Retina (tissue), 1 donor: ENCODE measurements around the gene CD72.
"Not testable (repeated sequence)": the region's sequence is repeated elsewhere in the genome, so short reads cannot be mapped to it uniquely, and the experiment has no call there.

ENCODE experiments used
- DNase-seq: peaks from one replicate; pipeline ENCODE4 v3.0.0-alpha.2; 2016

The CD72 gene

DNA sequence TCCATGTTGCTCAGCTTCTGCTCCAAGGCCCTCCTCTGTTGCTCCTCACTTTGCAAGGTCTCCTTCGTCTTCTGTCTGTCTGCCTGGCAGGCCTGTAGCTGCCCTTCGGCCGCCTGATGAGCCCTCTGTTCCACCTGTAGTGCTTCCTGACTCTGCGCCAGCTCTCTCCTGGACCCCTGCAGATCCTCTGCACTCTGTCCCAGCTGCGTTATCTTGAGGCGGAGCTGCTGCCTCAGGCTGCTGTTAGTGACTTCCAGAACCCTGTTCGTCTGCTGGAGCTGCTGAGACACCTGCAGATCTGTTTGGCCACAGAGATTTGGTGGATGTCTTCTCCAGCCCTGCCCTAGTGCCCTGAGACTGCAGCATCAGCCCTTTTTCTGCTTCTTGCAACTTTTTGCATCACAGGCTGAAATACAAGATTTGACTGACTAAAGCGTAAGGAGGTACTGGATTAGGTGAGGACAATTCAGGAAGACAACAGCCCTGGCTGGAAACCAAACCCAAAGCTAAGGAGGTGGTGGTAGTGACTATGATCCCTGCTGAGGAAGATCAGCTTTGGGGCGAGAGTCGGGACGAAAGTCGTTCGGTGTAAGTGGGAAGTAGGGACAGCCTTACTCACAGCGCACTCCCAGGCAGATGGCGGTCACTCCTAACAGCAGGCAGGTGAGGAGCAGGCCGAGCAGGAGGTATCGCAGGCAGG, 2.1 kb downstream of the CD72 start:
- peak; percentile 11 for DNase-seq

DNA sequence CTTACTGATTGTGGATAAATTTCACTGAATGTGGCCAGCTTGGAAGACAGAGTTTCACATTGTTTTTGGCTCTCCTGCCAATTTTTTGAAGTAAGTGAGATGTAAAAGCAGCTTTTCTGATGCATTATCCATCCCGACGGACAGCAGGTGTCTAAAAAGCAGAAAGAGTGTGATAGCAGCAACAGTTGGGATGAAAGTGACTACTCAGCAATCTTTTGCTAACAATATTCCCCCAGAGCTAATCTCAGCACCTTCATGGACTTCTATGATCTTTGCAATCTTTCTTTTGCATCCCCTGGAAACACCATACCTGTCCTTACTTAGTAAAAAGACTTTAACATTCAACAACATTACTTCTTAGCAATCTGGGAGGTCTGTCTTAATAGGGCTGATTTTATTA, 5.4 kb downstream of the CD72 start:
- no peak for DNase-seq

GRCh38 chr9:35612066-35612465, 6.1 kb downstream of the CD72 start:
- DNase-seq, result not testable (repeated sequence)

GRCh38 chr9:35611230-35611797, 6.9 kb downstream of the CD72 start:
- DNase-seq, result peak; percentile 30

DNA sequence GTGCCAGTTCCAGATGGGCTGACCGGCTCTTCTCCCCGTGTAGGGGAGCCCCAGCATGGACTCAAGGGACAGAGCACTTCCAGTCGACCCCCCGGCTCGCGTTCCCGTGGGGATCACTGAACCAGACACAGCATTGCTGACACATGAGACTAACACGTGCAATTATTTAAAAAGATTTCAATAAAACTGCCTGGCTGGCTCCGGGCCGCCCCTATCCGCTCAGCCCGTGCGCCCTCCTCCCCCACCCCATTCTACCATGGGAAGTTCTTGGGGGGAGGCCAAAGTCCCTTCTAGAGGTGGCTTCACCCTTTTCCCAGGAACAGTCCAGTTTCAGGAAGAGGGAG, 8.4 kb downstream of the CD72 start:
- DNase-seq, result no peak

- no peak for DNase-seq
Measured at GRCh38 chr9:35609001-35609819, 9.0 kb downstream of the CD72 start.

DNA sequence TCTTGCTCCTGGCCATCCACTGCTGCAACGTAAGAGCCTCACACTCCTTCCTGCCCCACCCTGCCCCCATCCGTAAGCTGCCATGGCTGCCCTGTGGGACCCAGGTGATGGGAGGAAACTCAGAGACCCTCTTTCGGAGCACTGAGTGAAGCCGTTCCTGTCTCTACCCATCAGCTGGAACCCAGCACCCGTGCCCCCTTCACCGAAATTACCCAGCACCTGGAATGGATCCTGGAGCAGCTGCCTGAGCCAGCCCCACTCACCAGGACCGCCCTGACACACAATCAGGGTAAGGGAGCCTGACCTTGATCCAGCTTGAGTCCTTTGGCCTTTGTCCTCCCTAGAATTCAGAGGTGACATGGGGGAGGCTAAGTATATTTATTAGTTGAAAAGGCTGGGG, 10.0 kb downstream of the CD72 start:
- no peak for DNase-seq

GRCh38 chr9:35606726-35607125, 11.5 kb downstream of the CD72 start:
- DNase-seq, result no peak

DNA sequence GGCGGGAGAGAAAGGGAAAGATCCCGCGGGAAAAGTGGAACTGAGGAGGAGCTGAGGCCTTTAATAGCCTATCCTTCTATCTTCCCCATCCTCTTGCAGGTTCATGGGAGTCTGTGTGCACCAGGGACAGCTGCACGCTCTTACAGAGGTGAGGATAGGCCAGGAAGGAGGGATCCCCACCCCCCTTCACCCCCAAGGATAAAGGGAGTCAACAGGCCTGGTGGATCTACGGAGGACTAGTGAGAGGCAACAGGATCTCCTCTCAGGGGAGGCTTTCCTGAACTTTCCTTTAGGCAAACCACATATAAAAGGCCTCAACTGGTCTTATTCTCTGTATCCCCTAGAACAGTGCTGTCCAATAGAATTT, 12.1 kb downstream of the CD72 start:
- DNase-seq, result no peak

DNA sequence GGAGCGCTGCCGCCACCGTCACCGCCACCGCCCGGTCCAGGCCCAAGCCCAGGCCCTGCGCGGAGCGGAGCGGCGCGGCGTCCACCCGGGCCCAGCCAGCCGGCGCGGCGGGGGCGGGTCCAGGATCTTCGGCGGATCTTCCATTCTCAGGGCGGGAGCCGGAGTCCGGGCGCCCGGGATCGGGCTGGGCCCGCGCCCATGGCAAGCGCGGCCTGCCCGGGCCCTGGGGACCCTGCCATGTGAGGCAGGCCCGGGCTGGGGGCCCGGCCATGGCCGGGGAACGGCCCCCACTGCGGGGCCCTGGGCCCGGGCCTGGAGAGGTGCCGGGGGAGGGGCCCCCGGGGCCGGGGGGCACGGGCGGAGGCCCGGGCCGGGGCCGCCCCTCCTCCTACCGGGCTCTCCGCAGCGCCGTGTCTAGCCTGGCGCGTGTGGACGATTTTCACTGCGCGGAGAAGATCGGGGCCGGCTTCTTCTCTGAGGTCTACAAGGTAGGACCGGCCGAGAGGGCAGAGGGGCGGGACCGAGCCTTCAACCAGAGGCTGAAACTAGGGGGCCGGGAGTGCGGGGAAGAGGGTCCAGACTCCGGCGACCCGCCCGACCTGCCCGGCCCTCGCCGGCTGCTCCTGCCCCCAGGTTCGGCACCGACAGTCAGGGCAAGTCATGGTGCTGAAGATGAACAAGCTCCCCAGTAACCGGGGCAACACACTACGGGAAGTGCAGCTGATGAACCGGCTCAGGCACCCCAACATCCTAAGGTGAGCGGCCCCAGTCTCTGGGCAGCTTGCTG, 12.7 kb downstream of the CD72 start:
- DNase-seq, result peak; percentile 56

GRCh38 chr9:35604578-35605350, 13.4 kb downstream of the CD72 start, which contains the start of gene TESK1:
TESK1 (plus strand) TSS chr9:35605262; CDS start chr9:35605620, 358 bp downstream.
- peak; percentile 83 for DNase-seq

- peak; percentile 99 for DNase-seq
Measured at GRCh38 chr9:35603986-35604577, 14.1 kb downstream of the CD72 start.

GRCh38 chr9:35603506-35603985, 14.7 kb downstream of the CD72 start:
- DNase-seq, result no peak

GRCh38 chr9:35599763-35600604, 18.2 kb downstream of the CD72 start:
- DNase-seq, result no peak

GRCh38 chr9:35598866-35599590, 19.2 kb downstream of the CD72 start:
- DNase-seq, result no peak

- not testable (repeated sequence) for DNase-seq
Measured at GRCh38 chr9:35596907-35597306, 21.3 kb downstream of the CD72 start.

GRCh38 chr9:35594471-35594870, 23.7 kb downstream of the CD72 start:
- no peak for DNase-seq

DNA sequence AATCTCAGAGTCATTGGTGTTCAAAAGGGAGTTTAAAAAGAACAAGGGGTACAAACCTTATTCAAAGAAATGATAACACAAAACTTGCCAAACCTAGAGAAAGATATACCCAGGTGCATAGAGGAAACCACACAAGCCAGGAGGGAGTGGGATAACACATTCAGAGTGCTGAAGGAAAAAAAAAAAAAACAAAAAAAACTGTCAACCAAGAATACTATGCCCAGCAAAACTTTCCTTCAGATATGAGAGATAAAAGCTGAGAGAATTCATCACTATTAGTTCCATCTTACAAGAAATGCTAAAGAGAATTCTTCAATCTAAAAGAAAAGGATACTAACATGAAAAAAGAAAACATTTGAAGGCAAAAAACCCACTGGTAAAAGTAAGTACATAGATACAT, 24.6 kb downstream of the CD72 start:
- DNase-seq, result no peak

GRCh38 chr9:35588506-35588905, 29.7 kb downstream of the CD72 start:
- not testable (repeated sequence) for DNase-seq

DNA sequence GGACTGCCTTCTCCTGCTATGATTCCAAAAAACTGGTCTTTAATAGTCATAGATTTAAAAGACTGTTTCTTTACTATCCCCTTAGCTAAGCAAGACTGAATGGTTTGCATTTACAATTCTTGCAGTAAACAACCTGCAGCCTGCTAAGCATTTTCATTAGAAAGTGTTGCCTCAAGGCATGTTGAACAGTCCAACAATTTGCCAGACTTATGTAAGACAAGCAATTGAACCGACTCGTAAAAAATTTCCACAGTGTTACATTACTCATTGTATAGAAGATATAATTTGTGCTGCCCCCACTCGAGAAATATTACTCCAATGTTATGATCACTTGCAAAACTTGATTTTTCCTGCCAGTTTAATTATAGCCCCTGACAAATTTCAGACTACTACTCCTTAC, 33.5 kb downstream of the CD72 start:
- not testable (repeated sequence) for DNase-seq
